ENCODE data around the gene SELENOO. TPM values are rescaled to one million over a fixed set of nuclear protein-coding genes. Genes with fewer than 3 reads are reported as not detected.

The SELENOO gene
- total and polyA plus RNA-seq, 9 donors = 0.40 to 31.1 (median 23.0) TPM

DNA sequence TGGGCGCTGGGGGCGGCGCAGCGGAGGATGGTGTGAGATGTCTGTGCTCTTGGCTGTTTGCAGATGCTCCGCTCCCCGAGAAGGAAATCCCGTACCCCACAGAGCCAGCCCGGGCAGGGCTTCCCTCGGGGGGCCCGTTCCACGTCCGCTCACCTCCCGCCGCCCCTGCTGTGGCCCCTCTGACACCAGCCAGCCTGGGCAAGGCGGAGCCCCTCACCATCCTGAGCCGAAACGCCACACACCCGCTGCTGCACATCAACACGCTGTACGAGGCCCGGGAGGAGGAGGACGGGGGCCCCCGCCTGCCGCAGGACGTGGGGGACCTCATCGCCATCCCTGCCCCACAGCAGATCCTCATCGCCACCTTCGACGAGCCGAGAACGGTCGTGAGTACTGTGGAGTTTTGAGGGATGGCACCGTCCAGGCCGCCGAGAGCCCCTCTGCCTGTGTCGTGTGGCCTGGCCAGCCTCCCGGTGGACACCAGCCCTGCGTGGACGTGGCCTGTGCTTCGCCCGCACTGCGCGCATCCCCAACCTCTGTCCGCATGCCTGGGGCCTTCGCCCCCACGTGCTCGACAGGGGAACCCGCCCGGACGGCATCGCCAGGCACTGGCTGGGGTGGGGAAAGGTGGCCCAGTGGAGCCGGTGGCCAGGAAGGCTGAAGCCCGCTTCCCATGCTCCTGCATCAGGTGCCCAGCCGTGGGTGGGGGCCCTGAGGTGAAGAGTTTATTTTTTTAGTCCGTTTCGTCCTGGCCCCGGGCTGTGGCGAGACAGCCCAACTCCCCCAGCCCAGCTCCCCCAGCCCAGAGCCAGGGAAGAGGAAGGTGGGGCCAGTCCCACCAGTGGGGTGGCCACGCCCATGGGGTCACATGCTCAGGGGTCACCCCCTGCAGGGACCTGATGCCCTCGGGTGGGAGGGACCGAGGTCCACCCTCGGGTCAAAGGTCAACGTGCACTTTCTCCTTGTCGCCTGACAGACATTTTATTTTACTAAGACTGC is 21.6 kb upstream of the SELENOO start:
- H3K9me3 ChIP-seq = no peaks in the 10 kb centered on the region
- no peaks in the 10 kb centered on the region for H3K36me3 ChIP-seq
- no peak overlapping the region for H3K4me3 ChIP-seq
- no peaks in the 10 kb centered on the region for H3K27me3 ChIP-seq
- TF ChIP-seq EP300 (IDR thresholded peaks at IDR 0.05) = no peak
- no peak for TF ChIP-seq POLR2A (IDR thresholded peaks at IDR 0.05)
- TF ChIP-seq, protein P1, sequence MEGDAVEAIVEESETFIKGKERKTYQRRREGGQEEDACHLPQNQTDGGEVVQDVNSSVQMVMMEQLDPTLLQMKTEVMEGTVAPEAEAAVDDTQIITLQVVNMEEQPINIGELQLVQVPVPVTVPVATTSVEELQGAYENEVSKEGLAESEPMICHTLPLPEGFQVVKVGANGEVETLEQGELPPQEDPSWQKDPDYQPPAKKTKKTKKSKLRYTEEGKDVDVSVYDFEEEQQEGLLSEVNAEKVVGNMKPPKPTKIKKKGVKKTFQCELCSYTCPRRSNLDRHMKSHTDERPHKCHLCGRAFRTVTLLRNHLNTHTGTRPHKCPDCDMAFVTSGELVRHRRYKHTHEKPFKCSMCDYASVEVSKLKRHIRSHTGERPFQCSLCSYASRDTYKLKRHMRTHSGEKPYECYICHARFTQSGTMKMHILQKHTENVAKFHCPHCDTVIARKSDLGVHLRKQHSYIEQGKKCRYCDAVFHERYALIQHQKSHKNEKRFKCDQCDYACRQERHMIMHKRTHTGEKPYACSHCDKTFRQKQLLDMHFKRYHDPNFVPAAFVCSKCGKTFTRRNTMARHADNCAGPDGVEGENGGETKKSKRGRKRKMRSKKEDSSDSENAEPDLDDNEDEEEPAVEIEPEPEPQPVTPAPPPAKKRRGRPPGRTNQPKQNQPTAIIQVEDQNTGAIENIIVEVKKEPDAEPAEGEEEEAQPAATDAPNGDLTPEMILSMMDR (IDR thresholded peaks at IDR 0.05) = no peak
- peak in 4 of 5 donors; percentile 25 to 47 (median 40) for DNase-seq
- intact Hi-C loops (cut with DNase I) = no loop called here
- no peak overlapping the region for H3K27ac ChIP-seq
- peaks cover 3% of the 10 kb centered on the region for H3K4me1 ChIP-seq (ENCODE audit: insufficient read depth)
- 75 to 82% (median 79%) methylated on average over 51 to 64 of the region's 64 CpGs for WGBS, 3 donors

DNA sequence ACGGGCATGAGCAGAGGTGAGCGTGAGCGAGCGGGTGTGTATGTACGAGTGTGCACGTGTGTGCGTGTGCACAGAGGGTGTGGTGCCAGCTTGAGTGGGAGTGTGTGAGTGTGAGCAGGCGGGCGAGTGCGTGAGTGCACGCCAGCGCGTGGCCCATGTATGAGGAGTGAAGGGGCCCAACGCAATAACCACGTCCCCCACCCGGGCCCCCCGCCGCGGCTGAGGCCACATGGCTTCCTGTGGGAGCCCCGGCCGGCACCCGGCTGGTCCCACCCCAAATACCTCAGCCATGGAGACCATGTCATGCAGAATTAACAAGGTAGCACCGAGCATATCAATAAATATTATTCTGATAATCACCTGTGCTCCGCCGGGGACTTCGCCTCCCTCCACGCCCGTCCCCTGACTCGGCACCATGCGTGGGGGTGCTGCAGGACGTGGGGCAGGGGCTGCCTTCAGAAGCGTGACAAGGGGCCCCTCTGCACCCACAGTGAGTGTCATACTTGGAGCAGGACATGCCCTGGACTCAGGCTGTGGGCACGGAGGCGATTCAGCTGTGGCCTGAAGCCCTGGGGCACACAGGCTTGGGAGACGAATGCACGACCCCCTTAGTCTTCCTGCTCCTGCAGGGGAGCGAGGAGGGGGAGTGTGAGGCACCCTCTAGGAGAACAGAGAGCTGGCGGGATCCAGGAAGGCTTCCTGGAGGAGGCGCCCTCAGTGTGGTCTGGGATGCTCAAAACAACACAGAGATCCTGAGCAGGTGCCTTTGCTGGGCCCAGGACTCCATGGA is 20.7 kb upstream of the SELENOO start:
- Histone ChIP-seq H3K27ac (no peak overlapping the region), H3K27me3 (no peaks in the 10 kb centered on the region), H3K36me3 (no peaks in the 10 kb centered on the region), H3K4me1 (ENCODE audit: insufficient read depth) (peaks cover 6% of the 10 kb centered on the region), H3K4me3 (no peak overlapping the region), H3K9me3 (no peaks in the 10 kb centered on the region)
- TF ChIP-seq POLR2A (IDR thresholded peaks at IDR 0.05) (no peak), EP300 (IDR thresholded peaks at IDR 0.05) (no peak)
- TF ChIP-seq, protein P1 (IDR thresholded peaks at IDR 0.05) = no peak
- intact Hi-C loops (cut with DNase I) = no loop called here
- peak in 3 of 5 donors; percentile 23 to 36 (median 36) for DNase-seq
- 81 to 88% (median 85%) methylated on average over 39 of the region's 39 CpGs for WGBS, 3 donors

DNA sequence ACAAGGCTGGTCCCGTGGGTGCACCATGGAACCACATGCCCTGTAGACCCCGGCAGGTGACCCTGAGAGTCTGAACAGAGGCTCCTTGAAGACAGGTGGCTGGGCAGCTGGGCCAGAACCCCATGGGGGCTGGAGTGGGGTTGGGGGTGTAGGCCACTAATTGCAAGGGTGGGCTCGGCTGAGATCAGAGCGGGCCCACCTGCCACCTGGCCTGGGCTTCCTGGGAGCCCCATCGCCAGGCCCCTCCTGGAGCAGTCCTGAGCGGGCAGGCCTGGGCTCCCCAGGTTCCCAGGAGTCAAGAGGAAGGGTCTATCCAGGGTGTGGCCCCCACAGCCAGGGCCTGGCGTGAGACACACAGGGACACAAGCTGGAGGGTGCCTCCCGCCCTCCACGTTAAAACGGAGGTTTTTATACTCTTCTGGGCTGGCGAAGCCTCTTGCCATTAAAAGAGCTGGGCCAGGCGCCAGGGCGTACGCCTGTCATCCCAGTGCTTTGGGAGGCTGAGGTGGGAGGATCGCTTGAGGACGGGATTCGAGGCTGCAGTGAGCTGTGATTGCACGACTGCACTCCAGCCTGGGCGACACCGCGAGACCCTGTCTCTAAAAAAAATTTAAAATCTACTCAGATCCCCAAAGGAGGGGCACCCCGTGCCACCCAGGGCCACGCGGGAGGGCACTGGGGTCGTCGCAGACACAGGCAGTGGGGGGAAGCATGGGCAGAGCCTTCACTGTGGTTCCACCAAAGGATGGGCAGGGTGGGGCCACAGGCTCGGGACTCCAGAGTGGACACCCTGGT is 19.9 kb upstream of the SELENOO start:
- H3K27me3 ChIP-seq = no peaks in the 10 kb centered on the region
- peak in 3 of 5 donors; percentile 26 to 36 (median 30) for DNase-seq
- H3K4me3 ChIP-seq = no peak overlapping the region
- H3K36me3 ChIP-seq = no peaks in the 10 kb centered on the region
- TF ChIP-seq, protein P1 (IDR thresholded peaks at IDR 0.05) = no peak
- TF ChIP-seq EP300 (IDR thresholded peaks at IDR 0.05) (no peak), POLR2A (IDR thresholded peaks at IDR 0.05) (no peak)
- no peaks in the 10 kb centered on the region for H3K9me3 ChIP-seq
- no peak overlapping the region for H3K27ac ChIP-seq
- intact Hi-C loops (cut with DNase I) = no loop called here
- H3K4me1 ChIP-seq (ENCODE audit: insufficient read depth) = peaks cover 9% of the 10 kb centered on the region
- 91% methylated on average over 27 of the region's 27 CpGs for WGBS, 3 donors

All from ovary (tissue), 9 donors.